ENCODE measurements around the gene IBA57. TPM values are rescaled to one million over a fixed set of nuclear protein-coding genes. Genes with fewer than 3 reads are reported as not detected.
"Not testable (repeated sequence)": the region's sequence is repeated elsewhere in the genome, so short reads cannot be mapped to it uniquely, and the experiment has no call there.

The IBA57 gene
- polyA plus RNA-seq, 1 donor: 9.2 TPM

GRCh38 chr1:228180271-228180958 lies 14.8 kb downstream of the IBA57 start:
- Histone ChIP-seq H3K9me3 (ENCODE audit: control insufficient read depth, low read depth, low read length) (no peaks in the 10 kb centered on the region), H3K36me3 (ENCODE audit: control insufficient read depth, insufficient read depth, low read length) (peaks cover 11% of the 10 kb centered on the region), H3K4me3 (ENCODE audit: low read length) (no peak overlapping the region), H3K4me1 (ENCODE audit: control insufficient read depth, insufficient read depth, low read length) (no peaks in the 10 kb centered on the region), H3K27ac (ENCODE audit: low read length) (no peak overlapping the region), H3K27me3 (ENCODE audit: control insufficient read depth, insufficient read depth, low read length) (no peaks in the 10 kb centered on the region)
- no peak for DNase-seq
- WGBS (ENCODE audit: insufficient coverage, low lambda C conversion rate): no CpG with 5 or more reads among the region's 4 CpGs

GRCh38 chr1:228180959-228181644 lies 15.5 kb downstream of the IBA57 start:
- no peak for DNase-seq
- Histone ChIP-seq H3K9me3 (ENCODE audit: control insufficient read depth, low read depth, low read length) (no peaks in the 10 kb centered on the region), H3K27ac (ENCODE audit: low read length) (no peak overlapping the region), H3K36me3 (ENCODE audit: control insufficient read depth, insufficient read depth, low read length) (peaks cover 4% of the 10 kb centered on the region), H3K4me1 (ENCODE audit: control insufficient read depth, insufficient read depth, low read length) (no peaks in the 10 kb centered on the region), H3K4me3 (ENCODE audit: low read length) (no peak overlapping the region), H3K27me3 (ENCODE audit: control insufficient read depth, insufficient read depth, low read length) (no peaks in the 10 kb centered on the region)
- WGBS (ENCODE audit: insufficient coverage, low lambda C conversion rate): no CpG with 5 or more reads among the region's 7 CpGs

GRCh38 chr1:228181645-228182034 lies 16.0 kb downstream of the IBA57 start:
- 100% methylated on average over 1 of the region's 9 CpGs for WGBS (ENCODE audit: insufficient coverage, low lambda C conversion rate)
- Histone ChIP-seq H3K4me3 (ENCODE audit: low read length) (no peak overlapping the region), H3K9me3 (ENCODE audit: control insufficient read depth, low read depth, low read length) (no peaks in the 10 kb centered on the region), H3K4me1 (ENCODE audit: control insufficient read depth, insufficient read depth, low read length) (no peaks in the 10 kb centered on the region), H3K27me3 (ENCODE audit: control insufficient read depth, insufficient read depth, low read length) (no peaks in the 10 kb centered on the region), H3K27ac (ENCODE audit: low read length) (no peak overlapping the region), H3K36me3 (ENCODE audit: control insufficient read depth, insufficient read depth, low read length) (peaks cover under 1% of the 10 kb centered on the region)
- DNase-seq: no peak

DNA sequence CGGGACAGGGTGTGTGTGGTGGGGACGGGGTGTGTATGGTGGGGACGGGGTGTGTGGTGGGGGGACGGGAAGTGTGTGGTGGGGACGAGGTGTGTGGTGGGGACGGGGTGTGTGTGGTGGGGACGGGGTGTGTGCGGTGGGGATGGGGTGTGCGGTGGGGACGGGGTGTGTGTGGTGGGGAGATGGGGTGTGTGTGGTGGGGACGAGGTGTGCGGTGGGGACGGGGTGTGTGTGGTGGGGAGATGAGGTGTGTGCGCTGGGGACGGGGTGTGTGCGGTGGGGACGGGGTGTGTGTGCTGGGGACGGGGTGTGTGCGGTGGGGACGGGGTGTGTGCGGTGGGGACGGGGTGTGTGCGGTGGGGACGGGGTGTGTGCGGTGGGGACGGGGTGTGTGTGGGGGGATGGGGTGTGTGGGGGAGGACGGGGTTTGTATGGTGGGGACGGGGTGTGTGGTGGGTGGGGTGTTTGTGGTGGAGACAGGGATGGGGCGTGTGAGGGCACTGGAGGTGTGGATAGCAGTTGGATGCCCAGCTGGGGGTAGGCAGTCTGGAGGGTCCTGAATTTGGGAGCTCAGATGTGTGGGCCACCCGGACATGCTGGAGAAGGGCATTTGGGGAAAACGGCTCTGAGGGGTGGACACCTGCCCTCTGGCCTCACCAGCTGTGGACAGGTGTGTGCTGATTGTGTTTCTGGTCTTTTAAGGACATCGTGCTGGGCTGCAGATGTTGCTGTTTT lies 16.9 kb downstream of the IBA57 start:
- no CpG with 5 or more reads among the region's 32 CpGs for WGBS (ENCODE audit: insufficient coverage, low lambda C conversion rate)
- no peak for DNase-seq
- H3K27me3 ChIP-seq (ENCODE audit: control insufficient read depth, insufficient read depth, low read length): no peaks in the 10 kb centered on the region

DNA sequence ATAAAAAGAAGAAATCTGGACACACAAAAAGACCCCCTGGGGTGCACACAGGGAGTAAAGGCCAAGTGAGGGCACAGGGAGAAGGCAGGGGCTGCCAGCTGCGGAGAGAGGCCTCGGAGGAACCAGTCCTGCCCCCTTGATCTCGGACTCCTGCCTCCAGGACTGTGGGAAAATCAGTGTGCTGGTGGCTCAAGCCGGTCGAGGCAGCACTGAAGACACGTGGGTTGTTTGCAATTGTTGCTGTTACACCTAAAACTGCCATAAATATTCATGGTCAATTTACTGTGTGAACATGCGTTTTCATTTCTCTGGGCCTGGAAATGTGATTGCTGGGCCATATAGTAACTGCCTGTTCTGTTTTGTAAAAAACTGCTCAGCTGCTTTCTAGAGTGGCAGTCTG lies 18.5 kb downstream of the IBA57 start:
- H3K4me1 ChIP-seq (ENCODE audit: control insufficient read depth, insufficient read depth, low read length): no peaks in the 10 kb centered on the region
- H3K9me3 ChIP-seq (ENCODE audit: control insufficient read depth, low read depth, low read length): no peaks in the 10 kb centered on the region
- H3K27ac ChIP-seq (ENCODE audit: low read length): no peak overlapping the region
- no CpG with 5 or more reads among the region's 7 CpGs for WGBS (ENCODE audit: insufficient coverage, low lambda C conversion rate)
- no peaks in the 10 kb centered on the region for H3K36me3 ChIP-seq (ENCODE audit: control insufficient read depth, insufficient read depth, low read length)
- H3K27me3 ChIP-seq (ENCODE audit: control insufficient read depth, insufficient read depth, low read length): no peaks in the 10 kb centered on the region
- no peak for DNase-seq
- H3K4me3 ChIP-seq (ENCODE audit: low read length): no peak overlapping the region

More for the DNA sequence above, 16.9 kb downstream of the IBA57 start:
- no peaks in the 10 kb centered on the region for H3K36me3 ChIP-seq (ENCODE audit: control insufficient read depth, insufficient read depth, low read length)
- H3K4me1 ChIP-seq (ENCODE audit: control insufficient read depth, insufficient read depth, low read length): no peaks in the 10 kb centered on the region
- no peaks in the 10 kb centered on the region for H3K9me3 ChIP-seq (ENCODE audit: control insufficient read depth, low read depth, low read length)
- H3K4me3 ChIP-seq (ENCODE audit: low read length): no peak overlapping the region
- H3K27ac ChIP-seq (ENCODE audit: low read length): no peak overlapping the region

GRCh38 chr1:228185641-228185965 lies 20.0 kb downstream of the IBA57 start:
- no CpG with 5 or more reads among the region's 11 CpGs for WGBS (ENCODE audit: insufficient coverage, low lambda C conversion rate)
- DNase-seq: no peak
- no peaks in the 10 kb centered on the region for H3K4me1 ChIP-seq (ENCODE audit: control insufficient read depth, insufficient read depth, low read length)

DNA sequence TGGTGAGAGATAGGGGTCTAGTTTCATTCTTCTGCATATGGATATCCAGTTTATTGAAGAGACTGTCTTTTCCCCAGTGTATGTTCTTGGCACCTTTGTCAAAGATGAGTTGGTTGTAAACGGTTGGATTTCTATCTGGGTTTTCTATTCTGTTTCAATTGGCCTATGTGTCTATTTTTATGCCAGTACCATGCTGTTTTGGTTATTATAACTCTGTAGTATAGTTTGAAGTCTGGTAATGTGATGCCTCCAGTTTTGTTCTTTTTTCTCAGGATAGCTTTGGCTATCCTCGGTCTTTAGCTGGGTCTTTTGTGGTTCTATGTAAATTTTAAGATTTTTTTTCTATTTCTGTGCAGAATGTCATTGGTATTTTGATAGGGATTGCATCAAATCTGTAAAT lies 22.6 kb downstream of the IBA57 start:
- not testable (repeated sequence) for H3K9me3 ChIP-seq (ENCODE audit: control insufficient read depth, low read depth, low read length); DNase-seq; H3K27me3 ChIP-seq (ENCODE audit: control insufficient read depth, insufficient read depth, low read length); H3K36me3 ChIP-seq (ENCODE audit: control insufficient read depth, insufficient read depth, low read length); H3K4me1 ChIP-seq (ENCODE audit: control insufficient read depth, insufficient read depth, low read length); H3K4me3 ChIP-seq (ENCODE audit: low read length); H3K27ac ChIP-seq (ENCODE audit: low read length)
- 60% methylated on average over 1 of the region's 2 CpGs for WGBS (ENCODE audit: insufficient coverage, low lambda C conversion rate)

More at GRCh38 chr1:228185641-228185965, 20.0 kb downstream of the IBA57 start:
- Histone ChIP-seq H3K27me3 (ENCODE audit: control insufficient read depth, insufficient read depth, low read length) (no peaks in the 10 kb centered on the region), H3K36me3 (ENCODE audit: control insufficient read depth, insufficient read depth, low read length) (no peaks in the 10 kb centered on the region), H3K27ac (ENCODE audit: low read length) (no peak overlapping the region), H3K4me3 (ENCODE audit: low read length) (no peak overlapping the region), H3K9me3 (ENCODE audit: control insufficient read depth, low read depth, low read length) (no peaks in the 10 kb centered on the region)

DNA sequence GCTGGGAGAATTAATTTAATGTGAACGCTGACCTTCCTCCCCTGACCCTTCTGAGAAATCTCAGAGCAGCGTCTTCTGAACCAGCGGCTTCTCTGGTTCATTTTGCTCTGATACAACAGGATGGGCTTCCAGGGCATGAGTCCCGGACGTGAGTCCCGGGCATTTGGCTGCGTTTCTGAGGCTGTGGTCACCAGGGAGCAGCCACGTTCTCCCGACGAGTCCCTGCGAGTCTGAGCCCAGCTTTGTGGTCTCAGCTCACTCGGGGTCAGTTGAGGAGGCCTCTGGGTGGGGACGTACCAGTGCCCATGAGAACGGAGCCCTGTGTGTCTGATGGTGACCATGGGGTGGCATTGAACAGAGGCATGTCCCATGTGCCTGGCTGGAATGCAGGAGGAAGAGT lies 24.6 kb downstream of the IBA57 start:
- no peaks in the 10 kb centered on the region for H3K9me3 ChIP-seq (ENCODE audit: control insufficient read depth, low read depth, low read length)
- no peak for DNase-seq
- no peak overlapping the region for H3K4me3 ChIP-seq (ENCODE audit: low read length)
- H3K4me1 ChIP-seq (ENCODE audit: control insufficient read depth, insufficient read depth, low read length): no peaks in the 10 kb centered on the region
- no peaks in the 10 kb centered on the region for H3K27me3 ChIP-seq (ENCODE audit: control insufficient read depth, insufficient read depth, low read length)
- no peaks in the 10 kb centered on the region for H3K36me3 ChIP-seq (ENCODE audit: control insufficient read depth, insufficient read depth, low read length)
- no CpG with 5 or more reads among the region's 14 CpGs for WGBS (ENCODE audit: insufficient coverage, low lambda C conversion rate)
- H3K27ac ChIP-seq (ENCODE audit: low read length): no peak overlapping the region

DNA sequence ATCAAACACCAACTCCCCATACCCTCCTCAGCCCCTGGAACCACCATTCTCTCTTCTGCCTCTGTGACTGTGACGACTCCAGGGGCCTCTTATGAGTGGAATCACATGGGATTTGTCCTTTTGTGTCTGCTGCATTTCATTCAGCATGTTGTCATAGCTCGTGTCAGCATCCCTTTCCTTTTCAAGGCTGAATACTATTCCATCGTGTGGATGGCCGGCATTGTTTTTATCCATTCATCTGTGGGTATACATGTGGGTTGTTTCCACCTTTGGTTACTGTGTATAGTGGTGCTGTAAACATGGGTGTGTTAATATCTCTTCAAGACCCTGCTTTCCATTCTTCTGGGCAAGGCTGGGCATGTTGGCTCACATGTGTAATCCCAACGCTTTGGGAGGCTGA lies 25.2 kb downstream of the IBA57 start:
- Histone ChIP-seq H3K36me3 (ENCODE audit: control insufficient read depth, insufficient read depth, low read length) (no peaks in the 10 kb centered on the region), H3K4me1 (ENCODE audit: control insufficient read depth, insufficient read depth, low read length) (no peaks in the 10 kb centered on the region), H3K9me3 (ENCODE audit: control insufficient read depth, low read depth, low read length) (no peaks in the 10 kb centered on the region), H3K4me3 (ENCODE audit: low read length) (no peak overlapping the region), H3K27ac (ENCODE audit: low read length) (no peak overlapping the region), H3K27me3 (ENCODE audit: control insufficient read depth, insufficient read depth, low read length) (no peaks in the 10 kb centered on the region)
- 83% methylated on average over 1 of the region's 5 CpGs for WGBS (ENCODE audit: insufficient coverage, low lambda C conversion rate)
- DNase-seq: no peak

- H3K4me3 ChIP-seq (ENCODE audit: low read length): no peak overlapping the region
- DNase-seq: no peak
- H3K36me3 ChIP-seq (ENCODE audit: control insufficient read depth, insufficient read depth, low read length): no peaks in the 10 kb centered on the region
- H3K27ac ChIP-seq (ENCODE audit: low read length): no peak overlapping the region
- H3K9me3 ChIP-seq (ENCODE audit: control insufficient read depth, low read depth, low read length): peaks cover 8% of the 10 kb centered on the region
- no peaks in the 10 kb centered on the region for H3K27me3 ChIP-seq (ENCODE audit: control insufficient read depth, insufficient read depth, low read length)
- H3K4me1 ChIP-seq (ENCODE audit: control insufficient read depth, insufficient read depth, low read length): no peaks in the 10 kb centered on the region
- no CpG with 5 or more reads among the region's 3 CpGs for WGBS (ENCODE audit: insufficient coverage, low lambda C conversion rate)
These were observed 28.8 kb downstream of the IBA57 start for GRCh38 chr1:228194436-228194835.
